Loucy (cell line): Measurements from ENCODE around the gene SRI.
"Not testable (repeated sequence)": the region's sequence is repeated elsewhere in the genome, so short reads cannot be mapped to it uniquely, and the experiment has no call there.

ENCODE experiments used
- CTCF ChIP-seq: fragments of 200-600 bp; sonication (generic); conservative IDR thresholded peaks from 2 replicates; pipeline ENCODE4 v1.5.1; 2014; ENCODE audit warnings: mild to moderate bottlenecking, antibody characterized with exemption, low read length
- EZH2phosphoT487 ChIP-seq: fragments of 200-600 bp; IDR thresholded peaks from 2 replicates; pipeline ENCODE4 v1.6.1; 2018; ENCODE audit warnings: antibody characterized with exemption, mild to moderate bottlenecking, moderate library complexity, borderline replicate concordance

- TF ChIP-seq CTCF, EZH2phosphoT487: not testable (repeated sequence)
These were observed 60.1 kb downstream of the SRI start for GRCh38 chr7:88159741-88160140.
